ENCODE data around the gene MRPL33. TPM values are rescaled to one million over a fixed set of nuclear protein-coding genes. Genes with fewer than 3 reads are reported as not detected.

MRPL33 gene
- total and polyA plus RNA-seq, 2 of the 13 experiments (the other 11 are each of a cell fraction or from before 2014, with no cell fraction given), result 69.7 to 218 TPM

- no peak for TF ChIP-seq MTA3 (CRISPR knock-in tag; IDR thresholded peaks at IDR 0.05)
- no peak for TF ChIP-seq RFX3 (CRISPR knock-in tag; IDR thresholded peaks at IDR 0.05)
- no peak for TF ChIP-seq ZNF460 (CRISPR knock-in tag; IDR thresholded peaks at IDR 0.05; ENCODE audit: borderline replicate concordance)
- TF ChIP-seq ZNF367 (CRISPR knock-in tag; IDR thresholded peaks at IDR 0.05; ENCODE audit: borderline replicate concordance), result no peak
- peak; percentile 75 for TF ChIP-seq CEBPG (CRISPR knock-in tag; IDR thresholded peaks at IDR 0.05)
- TF ChIP-seq TFDP2 (CRISPR knock-in tag; IDR thresholded peaks at IDR 0.05), result no peak
- TF ChIP-seq IRF1 (CRISPR knock-in tag; IDR thresholded peaks at IDR 0.05; ENCODE audit: low read depth), result no peak
- no peak for TF ChIP-seq ZNF33A (CRISPR knock-in tag; IDR thresholded peaks at IDR 0.05; ENCODE audit: borderline replicate concordance)
- no peak for TF ChIP-seq NR2F6 (IDR thresholded peaks at IDR 0.05)
- no peak for TF ChIP-seq NR2F6 (CRISPR knock-in tag; IDR thresholded peaks at IDR 0.05)
- no peak for TF ChIP-seq ZNF296 (CRISPR knock-in tag; conservative IDR thresholded peaks at IDR 0.05)
- no peak for TF ChIP-seq ZNF557 (CRISPR knock-in tag; IDR thresholded peaks at IDR 0.05)
- no peak for TF ChIP-seq ZNF138 (CRISPR knock-in tag; IDR thresholded peaks at IDR 0.05; ENCODE audit: low read depth)
- no peak for TF ChIP-seq NR1H2 (CRISPR knock-in tag; IDR thresholded peaks at IDR 0.05; ENCODE audit: borderline replicate concordance, low read depth)
- TF ChIP-seq CAMTA2 (CRISPR knock-in tag; IDR thresholded peaks at IDR 0.05; ENCODE audit: borderline replicate concordance), result no peak
- no peak for TF ChIP-seq THRA (CRISPR knock-in tag; IDR thresholded peaks at IDR 0.05; ENCODE audit: borderline replicate concordance)
- TF ChIP-seq ZNF484 (CRISPR knock-in tag; IDR thresholded peaks at IDR 0.05; ENCODE audit: borderline replicate concordance, low read depth), result no peak
- no peak for TF ChIP-seq ZNF607 (CRISPR knock-in tag; IDR thresholded peaks at IDR 0.05; ENCODE audit: borderline replicate concordance)
- no peak for TF ChIP-seq HES4 (CRISPR knock-in tag; IDR thresholded peaks at IDR 0.05; ENCODE audit: borderline replicate concordance)
- TF ChIP-seq ATRX (CRISPR knock-in tag; IDR thresholded peaks at IDR 0.05; ENCODE audit: borderline replicate concordance), result no peak
- no peak for TF ChIP-seq CBX5 (CRISPR knock-in tag; IDR thresholded peaks at IDR 0.05; ENCODE audit: borderline replicate concordance)
These were observed 14.7 kb upstream of the MRPL33 start (continued) for GRCh38 chr2:27756544-27757498.
